OCI-LY7 (cell line): ENCODE results near the gene TRIO. TPM values are rescaled to one million over a fixed set of nuclear protein-coding genes. Genes with fewer than 3 reads are reported as not detected.

ENCODE experiments used
- BruUV-seq: library from RNA; stranded (reverse); fragments of 400-500 nt; replicated peaks from 2 replicates; lab custom pipeline; 2021; lab: Mats Ljungman, UMichigan
- CTCF ChIA-PET: fragments of 300-600 bp; sonication (Branson Sonifier 250); formaldehyde crosslinking; loops from one replicate; lab custom pipeline; 2022; ENCODE audit warnings: antibody characterized with exemption; ENCODE audit not compliant: unreplicated experiment; lab: Charles Lee
- POLR2A ChIA-PET: fragments of 300-600 bp; sonication (Branson Sonifier 250); formaldehyde crosslinking; loops from one replicate; lab custom pipeline; 2022; ENCODE audit warnings: antibody characterized with exemption; lab: Charles Lee
- DNase-seq: peaks from one replicate; pipeline ENCODE4 v3.0.0-alpha.2; 2015; ENCODE audit warnings: low spot score
- H2AFZ ChIP-seq: fragments of 200-600 bp; sonication (generic), shearing (Covaris generic); 2 replicates; pipeline ENCODE4 v1.6.1; 2014; ENCODE audit warnings: mild to moderate bottlenecking, antibody characterized with exemption, low read length, moderate library complexity
- H3K27ac ChIP-seq: fragments of 200-600 bp; sonication (generic); 2 replicates; pipeline ENCODE4 v1.5.1; 2014; ENCODE audit warnings: mixed run types, low read depth, mild to moderate bottlenecking, moderate library complexity, low read length, inconsistent platforms; ENCODE audit not compliant: poor library complexity, severe bottlenecking
- H3K36me3 ChIP-seq: fragments of 200-600 bp; sonication (generic); 2 replicates; pipeline ENCODE4 v1.6.1; 2014; ENCODE audit warnings: mild to moderate bottlenecking, antibody characterized with exemption, low read length, moderate library complexity, mixed read lengths; ENCODE audit not compliant: insufficient read depth
- H3K4me1 ChIP-seq: fragments of 200-600 bp; sonication (generic); 2 replicates; pipeline ENCODE4 v1.5.1; 2014; ENCODE audit warnings: mild to moderate bottlenecking, low read length; ENCODE audit not compliant: insufficient read depth, poor library complexity, severe bottlenecking
- H3K4me2 ChIP-seq: fragments of 200-600 bp; sonication (generic); 2 replicates; pipeline ENCODE4 v1.6.1; 2014; ENCODE audit warnings: mild to moderate bottlenecking, low read length
- H3K4me3 ChIP-seq: fragments of 200-600 bp; sonication (generic); 2 replicates; pipeline ENCODE4 v1.5.1; 2014; ENCODE audit warnings: mild to moderate bottlenecking, low read depth, low read length; ENCODE audit not compliant: poor library complexity, severe bottlenecking
- H3K79me2 ChIP-seq: fragments of 200-600 bp; sonication (generic); 2 replicates; pipeline ENCODE4 v1.6.1; 2016; ENCODE audit warnings: low read depth, mild to moderate bottlenecking, low read length, moderate library complexity, mixed read lengths; ENCODE audit not compliant: insufficient read depth
- H3K9me2 ChIP-seq: fragments of 200-600 bp; sonication (generic); 2 replicates; pipeline ENCODE4 v1.6.1; 2016; ENCODE audit warnings: mild to moderate bottlenecking, low read length, mixed read lengths; ENCODE audit not compliant: insufficient read depth
- H3K9me3 ChIP-seq: fragments of 200-600 bp; sonication (generic); 2 replicates; pipeline ENCODE4 v1.6.1; 2014; ENCODE audit warnings: mild to moderate bottlenecking, mixed run types, low read length, mixed read lengths
- H4K20me1 ChIP-seq: fragments of 200-600 bp; sonication (generic); 2 replicates; pipeline ENCODE4 v1.6.1; 2014; ENCODE audit warnings: mild to moderate bottlenecking, antibody characterized with exemption, low read length, moderate library complexity, mixed read lengths; ENCODE audit not compliant: insufficient read depth
- CTCF ChIP-seq: fragments of 200-600 bp; sonication (generic); conservative IDR thresholded peaks from 2 replicates; pipeline ENCODE4 v1.5.1; 2014; ENCODE audit warnings: mild to moderate bottlenecking, antibody characterized with exemption, low read length, moderate library complexity, mixed read lengths
- EZH2phosphoT487 ChIP-seq: fragments of 200-600 bp; sonication (generic); IDR thresholded peaks from 2 replicates; pipeline ENCODE4 v1.6.1; 2018; ENCODE audit warnings: low read depth, borderline replicate concordance, mild to moderate bottlenecking, mixed run types, antibody characterized with exemption, low read length, moderate library complexity, mixed read lengths
- intact Hi-C: fragments of 100-400 bp; cut with micrococcal nuclease; formaldehyde crosslinking; loops from one replicate; pipeline ENCODE4 v1.10.0; 2022; ENCODE audit not compliant: unreplicated experiment
- total RNA-seq, 2 experiments: library from RNA; depleted of rRNA in 1 of 2; stranded (reverse); fragments of >200 nt in 1 of 2; shearing (Covaris generic) in 1 of 2; gene quantifications; 2 replicates each; pipeline ENCODE4 v1.2.3, GENCODE V29; 2014 to 2022

TRIO gene
- total RNA-seq, 2 experiments from 2014 or later, result 35.8 to 55.1 TPM

- no peak overlapping the region for H3K4me2 ChIP-seq
- no peak for TF ChIP-seq EZH2phosphoT487
- H3K9me2 ChIP-seq, result no peaks in the 10 kb centered on the region
- no peaks in the 10 kb centered on the region for H3K36me3 ChIP-seq
- H4K20me1 ChIP-seq, result peaks cover 9% of the 10 kb centered on the region; the same call in 1 of the 2 replicates
- DNase-seq, result no peak
- no peaks in the 10 kb centered on the region for H3K79me2 ChIP-seq
- H3K4me1 ChIP-seq, result no peaks in the 10 kb centered on the region
- POLR2A ChIA-PET, result interaction anchor here (0.7 to 1.4 kb wide), 2 partner anchors 10 to 12 kb away, joined by 3 read pairs; no protein-coding TSS in a partner anchor
- CTCF ChIA-PET, result no interaction called here
- no peaks in the 10 kb centered on the region for H3K9me3 ChIP-seq
- BruUV-seq, result no TSS peak
- no peak overlapping the region for H2AFZ ChIP-seq
- no peak overlapping the region for H3K4me3 ChIP-seq
- intact Hi-C loops, result no loop called here
- no peak overlapping the region for H3K27ac ChIP-seq
These were observed 213.2 kb downstream of the TRIO start for GRCh38 chr5:14356305-14356704.

GRCh38 chr5:14357441-14357840 is 214.3 kb downstream of the TRIO start:
- no peaks in the 10 kb centered on the region for H3K4me1 ChIP-seq
- H2AFZ ChIP-seq, result no peak overlapping the region
- peaks cover 3% of the 10 kb centered on the region; the same call in 1 of the 2 replicates for H4K20me1 ChIP-seq
- TF ChIP-seq CTCF (no peak), EZH2phosphoT487 (no peak)
- no peak for DNase-seq
- intact Hi-C loops, result no loop called here
- no TSS peak for BruUV-seq
- no peaks in the 10 kb centered on the region for H3K9me3 ChIP-seq
- H3K27ac ChIP-seq, result no peak overlapping the region
- no peaks in the 10 kb centered on the region for H3K79me2 ChIP-seq
- H3K4me3 ChIP-seq, result no peak overlapping the region
- no peak overlapping the region for H3K4me2 ChIP-seq
- POLR2A ChIA-PET, result interaction anchor here (0.6 kb wide), 1 partner anchor 303 kb away, joined by 3 read pairs; no protein-coding TSS in a partner anchor
- CTCF ChIA-PET, result no interaction called here
- no peaks in the 10 kb centered on the region for H3K9me2 ChIP-seq
- no peaks in the 10 kb centered on the region for H3K36me3 ChIP-seq

GRCh38 chr5:14357851-14358250 is 214.7 kb downstream of the TRIO start:
- Histone ChIP-seq H3K4me2 (no peak overlapping the region), H4K20me1 (no peaks in the 10 kb centered on the region), H3K36me3 (no peaks in the 10 kb centered on the region), H3K4me3 (no peak overlapping the region), H3K27ac (no peak overlapping the region), H3K9me3 (no peaks in the 10 kb centered on the region), H3K4me1 (no peaks in the 10 kb centered on the region), H3K9me2 (no peaks in the 10 kb centered on the region), H2AFZ (no peak overlapping the region), H3K79me2 (no peaks in the 10 kb centered on the region)
- intact Hi-C loops, result no loop called here
- CTCF ChIA-PET, result no interaction called here
- POLR2A ChIA-PET, result interaction anchor here (0.6 kb wide), 1 partner anchor 302 kb away, joined by 3 read pairs; no protein-coding TSS in a partner anchor
- BruUV-seq, result no TSS peak
- DNase-seq, result no peak
- no peak for TF ChIP-seq EZH2phosphoT487
- TF ChIP-seq CTCF, result no peak
